Fibroblast of mammary gland (primary cell): ENCODE measurements around the gene BEND6.
"Not testable (repeated sequence)": the region's sequence is repeated elsewhere in the genome, so short reads cannot be mapped to it uniquely, and the experiment has no call there.

Experiments
- DNase-seq: peaks from one replicate; pipeline ENCODE4 v3.0.0-alpha.2; 2010; ENCODE audit warnings: low read depth
- H3K4me3 ChIP-seq: 2 replicates; pipeline ENCODE4 v1.5.1; 2011; ENCODE audit warnings: low read depth, mild to moderate bottlenecking, low read length, moderate library complexity; ENCODE audit not compliant: control insufficient read depth
- TF ChIP-seq, protein P1 (sequence below): conservative IDR thresholded peaks from 2 replicates; pipeline ENCODE4 v1.5.1; 2011; ENCODE audit warnings: low read depth, low read length, inconsistent platforms; ENCODE audit not compliant: control insufficient read depth, insufficient read depth

BEND6 gene

DNA sequence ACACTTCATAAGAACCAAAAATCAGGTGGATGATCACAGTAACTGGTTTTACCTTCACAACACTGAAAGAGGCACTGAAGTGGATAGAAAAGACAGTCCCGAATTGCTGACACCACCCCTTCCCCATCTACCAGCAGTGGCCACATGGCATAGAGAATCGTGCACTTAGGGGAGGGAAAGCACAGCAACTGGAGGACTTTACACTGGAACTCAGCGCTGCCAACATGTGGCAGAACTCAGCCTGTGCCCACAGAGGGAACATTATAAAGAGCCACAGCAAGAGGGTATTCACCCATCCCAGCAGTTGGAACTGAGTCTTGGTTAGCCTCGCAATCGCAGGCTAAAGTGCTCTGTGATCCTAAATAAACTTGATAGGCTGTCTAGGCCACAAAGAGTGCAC is 85.1 kb downstream of the BEND6 start:
- peak; percentile 9 for DNase-seq
- no peak overlapping the region for H3K4me3 ChIP-seq
- TF ChIP-seq, protein P1, sequence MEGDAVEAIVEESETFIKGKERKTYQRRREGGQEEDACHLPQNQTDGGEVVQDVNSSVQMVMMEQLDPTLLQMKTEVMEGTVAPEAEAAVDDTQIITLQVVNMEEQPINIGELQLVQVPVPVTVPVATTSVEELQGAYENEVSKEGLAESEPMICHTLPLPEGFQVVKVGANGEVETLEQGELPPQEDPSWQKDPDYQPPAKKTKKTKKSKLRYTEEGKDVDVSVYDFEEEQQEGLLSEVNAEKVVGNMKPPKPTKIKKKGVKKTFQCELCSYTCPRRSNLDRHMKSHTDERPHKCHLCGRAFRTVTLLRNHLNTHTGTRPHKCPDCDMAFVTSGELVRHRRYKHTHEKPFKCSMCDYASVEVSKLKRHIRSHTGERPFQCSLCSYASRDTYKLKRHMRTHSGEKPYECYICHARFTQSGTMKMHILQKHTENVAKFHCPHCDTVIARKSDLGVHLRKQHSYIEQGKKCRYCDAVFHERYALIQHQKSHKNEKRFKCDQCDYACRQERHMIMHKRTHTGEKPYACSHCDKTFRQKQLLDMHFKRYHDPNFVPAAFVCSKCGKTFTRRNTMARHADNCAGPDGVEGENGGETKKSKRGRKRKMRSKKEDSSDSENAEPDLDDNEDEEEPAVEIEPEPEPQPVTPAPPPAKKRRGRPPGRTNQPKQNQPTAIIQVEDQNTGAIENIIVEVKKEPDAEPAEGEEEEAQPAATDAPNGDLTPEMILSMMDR, result peak; percentile 18

DNA sequence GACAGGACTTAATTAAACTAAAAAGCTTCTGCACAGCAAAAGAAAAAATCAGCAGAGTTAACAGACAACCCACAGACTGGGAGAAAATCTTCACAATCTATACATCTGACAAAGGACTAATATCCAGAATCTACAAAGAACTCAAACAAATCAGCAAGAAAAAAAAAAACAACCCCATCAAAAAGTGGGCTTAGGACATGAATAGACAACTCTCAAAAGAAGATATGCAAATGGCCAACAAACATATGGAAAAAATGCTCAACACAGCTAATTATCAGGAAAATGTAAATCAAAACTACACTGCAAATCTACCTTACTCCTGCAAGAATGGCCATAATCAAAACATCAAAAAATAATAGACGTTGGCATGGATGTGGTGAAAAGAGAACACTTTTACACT is 89.2 kb downstream of the BEND6 start:
- not testable (repeated sequence) for H3K4me3 ChIP-seq, DNase-seq

DNA sequence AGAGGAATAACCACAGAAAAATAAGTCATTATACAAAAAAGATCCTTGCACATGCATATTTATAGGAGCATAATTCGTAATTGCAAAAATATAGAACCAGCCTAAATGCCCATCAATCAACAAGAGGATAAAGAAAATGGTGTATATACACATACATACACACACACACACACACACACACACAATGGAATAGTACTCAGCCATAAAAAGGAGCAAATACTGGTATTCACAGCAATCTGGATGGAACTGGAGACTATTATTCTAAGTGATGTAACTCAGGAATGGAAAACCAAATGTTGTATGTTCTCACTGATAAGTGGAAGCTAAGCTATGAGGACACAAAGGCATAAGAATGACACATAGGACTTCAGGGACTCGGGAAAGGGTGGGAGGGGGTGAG is 89.7 kb downstream of the BEND6 start:
- H3K4me3 ChIP-seq, result no peak overlapping the region
- no peak for DNase-seq
- TF ChIP-seq, protein P1, result no peak

DNA sequence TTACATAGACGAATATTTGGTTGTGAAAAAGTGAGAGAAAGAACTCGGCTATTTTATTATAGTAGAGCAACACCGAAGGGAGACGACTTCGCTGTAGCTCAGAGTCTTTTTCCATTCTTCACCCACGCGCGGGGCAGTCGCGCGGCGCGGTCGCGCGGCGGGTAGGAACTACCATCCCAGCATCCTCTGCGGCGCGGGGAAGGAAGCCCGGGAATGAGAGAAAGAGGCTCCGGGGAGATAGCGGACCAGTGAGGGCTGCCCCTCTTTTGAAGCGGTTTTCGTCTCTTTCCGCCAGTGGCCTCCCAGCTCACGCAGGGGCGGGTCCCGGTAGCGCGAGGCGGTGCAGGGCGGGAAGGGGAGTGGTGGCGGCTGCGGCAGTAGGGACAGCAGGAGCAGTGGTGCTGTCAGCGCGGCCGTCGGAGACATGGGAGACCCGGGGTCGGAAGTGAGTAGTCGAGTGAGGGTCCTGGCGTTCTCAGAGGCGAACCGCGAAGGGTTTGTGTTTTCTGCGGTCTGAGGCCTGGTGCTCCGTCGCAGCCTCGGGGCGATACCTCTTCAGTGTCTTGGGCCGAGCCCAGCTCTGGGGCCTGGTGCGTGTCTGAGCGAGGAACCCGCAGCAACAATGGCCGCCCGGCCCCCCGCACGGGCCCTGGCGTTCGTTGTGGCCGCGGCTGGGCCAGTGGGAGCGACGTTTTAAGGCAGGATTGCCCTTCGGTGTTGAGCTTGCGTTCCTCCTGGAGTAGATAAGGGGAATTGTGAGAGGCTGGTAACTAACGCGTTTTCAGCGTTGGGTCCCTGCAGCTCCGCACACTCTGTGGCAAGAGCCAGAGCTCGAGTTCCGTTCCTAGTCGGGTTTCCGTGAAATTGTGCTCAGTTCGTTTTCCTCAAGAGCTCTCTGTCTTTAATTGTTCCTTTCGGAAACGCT is 91.7 kb downstream of the BEND6 start, which contains the start of gene KIAA1586:
KIAA1586 (plus strand) TSS at position 362 of the 925 bp plus-strand sequence; CDS start at position 425, 63 bp downstream.
- peak; percentile 84 for DNase-seq
- H3K4me3 ChIP-seq, result peak within 1 kb of the TSS; percentile 63

DNA sequence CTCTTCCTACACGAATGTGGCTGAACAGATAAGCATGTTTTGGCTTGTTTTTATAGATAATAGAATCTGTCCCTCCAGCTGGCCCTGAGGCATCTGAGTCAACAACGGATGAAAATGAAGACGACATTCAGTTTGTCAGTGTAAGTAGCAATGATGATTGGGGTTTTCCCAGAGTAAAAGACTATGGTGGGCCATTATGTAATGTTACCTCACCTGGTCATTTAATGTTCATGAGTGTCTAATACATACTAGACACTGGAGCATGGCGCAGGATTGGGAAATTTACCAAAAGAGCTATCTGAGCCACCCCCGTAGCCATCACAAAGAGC is 92.3 kb downstream of the BEND6 start:
- not testable (repeated sequence) for DNase-seq, H3K4me3 ChIP-seq

DNA sequence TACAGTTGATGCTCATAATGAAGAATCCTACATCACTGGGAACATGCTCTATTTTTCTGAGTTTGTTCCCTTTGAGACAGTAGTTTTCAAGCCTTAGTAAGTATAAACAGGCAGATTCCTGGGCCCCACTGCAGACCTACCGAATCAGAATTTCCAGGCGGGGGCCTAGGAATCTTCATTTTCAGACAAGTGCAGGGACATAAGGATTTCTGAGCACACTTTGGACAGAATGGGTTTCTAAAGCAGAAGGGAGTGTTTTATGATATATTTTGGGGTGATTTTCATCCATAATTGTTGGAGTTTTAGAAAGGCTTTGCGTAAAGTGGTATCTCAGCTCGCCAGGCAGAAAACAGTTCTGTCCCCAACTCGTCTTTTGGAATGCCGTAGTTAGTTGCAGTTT is 93.0 kb downstream of the BEND6 start:
- DNase-seq, result not testable (repeated sequence)
- peak overlapping the region; percentile 42 for H3K4me3 ChIP-seq

DNA sequence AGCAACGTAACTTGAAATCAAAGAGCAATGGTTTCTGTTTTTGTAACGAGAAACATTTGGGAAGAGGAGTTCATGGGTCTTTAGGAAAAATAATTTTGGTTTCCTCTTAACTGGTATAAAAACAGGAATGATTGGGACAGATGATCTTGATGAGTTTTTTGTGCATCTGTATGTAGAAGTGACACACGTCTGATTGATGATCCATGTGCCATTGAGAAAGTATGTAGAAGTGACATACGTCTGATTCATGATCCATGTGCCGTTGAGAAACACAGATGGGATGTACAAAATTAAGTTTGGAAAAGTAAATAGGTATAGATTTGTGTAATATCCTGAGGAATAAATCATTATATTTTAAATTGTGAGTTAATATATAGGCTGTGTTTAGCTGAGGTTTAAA is 93.7 kb downstream of the BEND6 start:
- H3K4me3 ChIP-seq, result peak overlapping the region; percentile 42

DNA sequence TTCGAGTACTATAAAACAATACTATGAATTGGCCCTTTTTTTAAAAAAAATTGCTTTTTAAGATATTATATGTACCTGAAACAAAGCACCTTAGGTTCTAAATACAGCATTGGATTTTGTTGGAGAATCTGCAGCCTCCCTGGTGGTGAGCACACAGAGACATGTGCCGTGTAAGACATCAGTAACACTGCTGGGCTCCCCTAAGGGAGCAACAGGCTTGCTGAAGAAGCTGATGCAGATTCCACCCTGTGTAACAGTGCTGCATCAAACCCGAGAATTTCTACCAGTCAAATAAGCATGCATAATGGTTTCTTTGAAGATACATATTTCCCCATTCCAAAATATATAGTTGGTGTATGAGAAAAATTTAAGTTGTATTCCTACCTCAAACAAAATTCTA is 108.9 kb downstream of the BEND6 start:
- H3K4me3 ChIP-seq, result no peak overlapping the region
- DNase-seq, result no peak
- TF ChIP-seq, protein P1, result no peak

More for the DNA sequence above, 93.7 kb downstream of the BEND6 start:
- DNase-seq, result peak; percentile 60
- TF ChIP-seq, protein P1, result no peak

DNA sequence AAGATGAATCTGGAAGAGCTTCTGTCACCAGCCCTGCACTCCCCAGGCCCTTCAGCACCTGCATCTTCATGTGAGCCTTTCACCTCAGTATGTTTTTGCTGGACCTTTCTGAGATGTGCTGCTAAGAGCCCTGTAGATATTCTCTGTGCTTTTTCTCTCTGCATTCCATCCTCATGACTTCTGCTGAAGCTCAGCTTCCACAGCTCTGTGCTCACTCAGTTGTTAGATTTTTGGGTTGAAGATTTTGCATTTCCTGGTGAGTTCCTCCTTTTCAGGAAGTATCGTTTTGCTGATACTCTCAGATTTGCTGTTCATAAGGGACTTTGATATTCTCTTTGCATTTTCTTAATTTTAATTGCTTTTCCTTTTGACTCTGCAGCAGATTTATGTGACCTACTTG is 109.9 kb downstream of the BEND6 start:
- H3K4me3 ChIP-seq, result no peak overlapping the region
- DNase-seq, result no peak
- TF ChIP-seq, protein P1, result no peak
